GM21786 (cell line): Measurements from ENCODE around the gene UBASH3A.

Experiments used
- ATAC-seq: cut with Tn5 transposase; IDR thresholded peaks from one replicate; pipeline ENCODE4 v1.9.1; 2021; ENCODE audit not compliant: unreplicated experiment

UBASH3A gene

DNA sequence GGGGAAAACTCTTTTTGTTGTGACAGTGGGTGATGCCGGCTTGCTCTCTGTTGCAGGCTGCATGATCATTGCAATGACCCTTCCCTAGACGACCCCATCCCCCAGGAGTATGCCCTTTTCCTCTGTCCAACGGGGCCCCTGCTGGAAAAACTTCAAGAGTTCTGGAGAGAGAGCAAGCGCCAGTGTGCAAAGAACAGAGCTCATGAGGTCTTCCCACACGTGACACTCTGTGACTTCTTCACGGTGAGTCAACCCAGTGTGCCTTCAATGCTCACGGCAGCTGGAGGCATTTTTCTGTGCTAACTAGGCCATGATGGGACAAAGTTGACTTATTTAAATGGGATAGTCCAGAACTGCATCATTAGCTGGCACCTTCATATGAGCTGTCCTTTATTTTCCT, 5.7 kb downstream of the UBASH3A start:
- no peak for ATAC-seq

DNA sequence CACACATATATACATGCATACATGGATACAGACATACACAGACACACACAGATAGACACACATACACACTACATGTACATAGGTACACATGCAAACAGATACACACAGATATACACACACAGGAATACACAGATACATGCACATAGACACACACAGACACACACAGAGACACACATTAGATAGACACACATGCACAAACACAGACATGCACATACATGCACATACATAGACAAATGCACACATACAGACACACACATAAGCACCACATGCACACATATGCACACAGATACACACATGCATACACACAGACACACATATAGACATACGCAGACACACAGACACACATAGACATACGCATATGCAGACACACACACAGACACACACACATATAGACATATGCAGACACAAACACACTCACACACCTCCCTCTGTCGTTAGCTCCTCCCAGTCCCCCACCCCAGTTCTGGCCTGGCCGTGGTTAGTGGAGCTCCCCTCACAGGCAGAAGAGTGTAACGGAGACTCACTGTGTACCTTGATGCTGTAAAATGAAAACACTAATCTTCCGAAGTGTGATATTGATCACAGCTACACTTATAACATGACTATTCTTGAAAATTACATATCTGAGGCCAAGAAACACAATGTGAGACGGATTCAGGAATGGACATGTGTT, 7.6 kb downstream of the UBASH3A start:
- no peak for ATAC-seq

DNA sequence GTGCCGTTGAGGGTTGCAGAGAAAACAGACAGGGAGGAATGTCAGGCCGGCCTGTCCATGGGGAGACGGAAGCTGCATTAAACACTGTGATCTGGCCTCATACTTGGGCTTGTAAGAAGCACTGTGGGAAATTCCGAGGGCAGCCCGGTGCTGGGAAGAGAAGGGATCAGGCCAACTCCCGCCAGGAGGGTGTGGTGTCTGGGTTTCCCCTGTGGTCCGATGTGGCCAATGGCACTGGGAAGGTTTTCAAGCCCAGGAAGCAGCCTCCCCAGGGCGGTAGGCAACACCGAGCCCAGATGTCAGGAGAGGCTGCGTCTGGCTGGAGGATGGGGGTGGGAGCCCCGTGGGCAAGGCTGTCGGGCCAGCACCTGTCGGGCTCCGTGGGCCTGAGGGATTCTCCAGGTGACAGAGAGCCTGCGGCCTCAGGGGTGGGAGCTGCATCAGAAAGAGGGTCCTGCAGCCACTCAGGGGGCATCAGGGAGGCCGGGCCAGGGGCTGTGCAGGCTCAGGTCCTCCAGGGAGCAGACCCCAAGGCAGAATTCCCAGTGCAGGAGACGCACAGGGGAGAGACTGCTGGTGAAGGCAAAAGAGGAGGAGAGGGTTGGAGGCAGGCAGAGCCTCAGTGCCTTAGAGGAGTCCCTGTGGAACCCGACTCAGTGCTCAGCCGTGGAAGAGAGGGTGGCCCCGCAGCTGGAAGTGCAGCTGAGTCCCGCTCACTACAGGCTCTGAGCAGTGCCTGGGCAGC, 8.4 kb downstream of the UBASH3A start:
- no peak for ATAC-seq

DNA sequence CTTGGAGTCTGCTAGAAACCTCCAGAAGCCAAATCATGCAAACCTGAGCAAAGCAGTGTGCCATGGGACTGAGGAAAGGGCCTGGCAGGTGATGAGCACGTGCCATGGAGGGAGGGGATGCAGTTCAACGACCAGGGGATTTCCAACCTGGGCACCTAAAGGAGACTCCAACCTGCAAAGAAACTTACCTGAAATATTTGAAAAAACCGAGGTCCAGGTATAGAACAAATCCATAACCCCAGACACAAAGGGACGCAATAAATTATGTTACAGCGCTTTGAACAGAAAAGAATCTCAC, 8.9 kb downstream of the UBASH3A start:
- ATAC-seq = no peak

DNA sequence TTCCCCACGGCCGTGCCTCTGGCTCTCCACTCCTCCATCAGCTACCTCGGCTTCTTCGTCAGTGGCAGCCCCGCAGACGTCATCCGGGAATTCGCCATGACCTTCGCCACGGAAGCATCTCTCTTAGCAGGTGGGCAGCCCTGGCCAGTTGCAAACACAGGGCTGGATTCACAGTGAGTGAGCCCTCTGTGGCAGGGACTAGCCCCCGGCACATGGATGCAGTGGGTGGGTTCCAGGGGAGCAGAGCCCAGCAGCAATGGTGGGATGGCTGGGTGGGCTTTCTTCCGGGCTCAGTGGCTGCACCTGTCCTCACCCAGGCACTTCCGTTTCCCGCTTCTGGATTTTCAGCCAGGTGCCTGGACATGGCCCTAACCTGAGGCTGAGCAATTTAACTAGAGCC, 9.4 kb downstream of the UBASH3A start:
- ATAC-seq = no peak

DNA sequence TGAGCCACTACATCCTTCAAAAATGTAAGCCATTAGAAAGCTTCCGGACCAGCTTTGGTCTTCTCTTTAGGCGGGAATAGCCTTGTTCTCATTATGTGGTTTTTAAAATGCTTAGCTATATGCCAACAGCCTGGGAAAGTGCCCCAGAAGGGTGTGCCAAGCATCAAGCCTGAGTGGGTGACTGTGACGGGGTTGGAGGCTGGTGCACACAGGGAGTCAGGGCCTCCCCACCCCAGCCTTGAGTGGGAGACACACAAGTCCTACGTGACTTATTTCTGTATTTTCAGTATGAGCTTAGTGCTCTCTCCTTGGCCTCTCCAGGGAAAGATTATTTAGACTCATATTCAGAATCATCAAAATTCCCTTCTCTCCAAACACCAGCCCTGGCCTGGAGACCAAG, 9.8 kb downstream of the UBASH3A start:
- no peak for ATAC-seq

DNA sequence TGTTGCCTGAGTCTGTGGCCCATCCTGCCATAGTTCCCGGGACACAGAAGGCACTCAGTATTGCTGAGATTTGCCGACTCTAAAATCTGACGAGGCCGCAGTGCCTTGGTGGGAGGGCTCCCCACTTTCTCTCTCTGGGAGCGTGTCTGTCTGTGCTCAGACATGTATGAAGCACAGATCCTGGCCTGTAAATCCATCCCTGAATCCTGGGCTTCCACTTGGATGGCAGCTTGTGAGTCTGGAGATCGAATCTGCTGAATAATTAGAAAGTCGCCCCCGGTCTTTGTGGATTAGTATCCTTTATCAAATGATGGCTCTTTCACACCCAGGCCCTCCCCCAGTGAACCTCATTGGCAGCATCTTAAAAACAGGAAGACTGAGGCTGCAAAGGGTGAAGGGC, 10.4 kb downstream of the UBASH3A start:
- no peak for ATAC-seq

DNA sequence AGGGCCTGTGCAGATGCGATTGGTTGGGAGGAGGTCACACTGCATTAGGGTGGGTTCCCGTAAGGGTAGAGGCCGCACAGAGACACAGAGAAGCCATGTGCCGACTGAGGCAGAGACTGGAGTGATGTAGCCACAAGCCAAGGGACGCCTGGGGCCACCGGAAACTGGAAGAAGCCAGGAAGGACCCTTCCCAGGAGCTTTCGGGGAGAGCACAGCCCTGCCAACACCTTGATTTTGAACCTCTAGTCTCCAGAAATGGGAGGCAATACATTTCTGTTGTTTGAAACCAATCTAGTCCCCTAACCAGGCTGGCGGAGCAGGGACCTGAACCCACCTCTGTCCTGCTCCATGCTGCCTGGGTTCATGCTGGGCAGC, 10.8 kb downstream of the UBASH3A start:
- no peak for ATAC-seq

DNA sequence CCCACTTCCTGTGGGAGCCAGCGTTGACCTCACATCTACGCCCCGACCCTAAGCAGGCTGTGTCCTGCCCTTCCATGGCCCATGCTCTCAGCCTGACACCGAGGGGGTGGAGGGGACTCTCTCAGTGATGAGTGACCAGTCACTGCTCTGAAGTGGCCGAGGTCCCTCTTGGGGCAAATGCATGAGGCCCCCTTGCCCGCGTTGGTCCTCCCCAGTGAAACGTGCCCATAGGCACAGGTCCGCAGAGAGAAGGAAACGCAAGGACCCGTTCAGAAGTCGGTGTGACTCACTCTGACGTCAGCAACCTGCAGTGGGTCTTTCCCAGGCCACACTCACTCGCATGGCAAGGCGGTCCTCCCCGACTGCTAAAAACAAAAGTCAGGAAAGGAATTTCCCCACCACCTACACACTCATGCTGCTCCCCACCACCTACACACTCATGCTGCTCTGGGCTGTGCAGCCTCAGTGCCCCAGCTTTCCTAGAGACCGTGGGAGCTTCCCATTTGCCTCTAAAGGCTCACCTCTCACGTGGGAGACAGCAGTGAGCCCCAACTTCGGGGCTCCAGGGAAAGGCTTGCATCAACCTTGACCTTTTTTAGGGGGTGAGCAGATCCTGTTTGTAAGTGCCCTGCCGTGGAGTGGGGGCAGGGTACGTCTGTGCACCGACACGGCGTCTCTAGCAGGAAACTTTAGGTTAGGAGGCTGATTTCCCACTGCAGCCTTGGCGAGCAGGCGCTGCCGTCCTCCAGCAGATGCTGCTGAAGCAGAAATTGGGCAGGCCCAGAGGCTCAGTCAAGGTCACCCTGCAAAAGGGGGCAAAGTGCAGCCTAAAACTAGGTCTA, 11.4 kb downstream of the UBASH3A start:
- peak; percentile 67 for ATAC-seq

DNA sequence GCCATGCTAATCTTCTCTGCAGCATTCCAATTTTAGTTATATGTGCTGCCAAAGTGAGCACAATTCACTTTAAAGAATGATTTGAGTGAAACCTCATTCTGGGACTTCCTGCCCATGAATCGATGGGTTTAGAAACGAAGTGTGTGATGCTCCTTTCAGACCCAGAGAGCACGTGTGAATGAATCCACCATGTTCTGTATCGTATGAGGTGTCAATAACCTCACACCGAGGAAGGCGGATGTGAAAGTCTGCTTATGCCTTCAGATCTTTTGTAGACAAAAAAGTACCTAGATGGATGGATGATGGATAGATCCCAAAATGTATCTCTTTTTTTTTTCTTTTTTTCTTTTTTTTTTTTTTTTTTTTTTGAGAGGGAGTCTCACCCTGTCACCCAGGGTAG, 13.8 kb downstream of the UBASH3A start:
- ATAC-seq = no peak

DNA sequence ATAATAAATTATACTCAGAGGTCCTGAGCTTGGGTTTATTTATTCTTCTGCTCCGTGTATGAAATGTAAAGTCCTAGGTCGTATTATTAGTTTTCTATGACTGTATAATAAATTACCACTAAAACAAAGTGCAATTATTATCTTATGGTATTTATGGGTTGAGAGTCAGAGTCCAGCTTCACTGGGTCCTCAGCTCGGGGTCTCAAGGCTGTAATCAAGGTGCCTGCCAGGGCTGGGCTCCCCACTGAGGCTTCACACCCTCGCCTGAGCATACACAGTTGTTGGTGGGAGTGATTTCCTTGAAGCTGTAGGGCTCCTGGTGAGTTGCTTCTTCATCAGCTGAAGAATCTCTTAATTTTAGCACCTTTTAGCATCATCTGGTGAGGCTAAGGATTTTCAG, 15.2 kb downstream of the UBASH3A start:
- no peak for ATAC-seq

DNA sequence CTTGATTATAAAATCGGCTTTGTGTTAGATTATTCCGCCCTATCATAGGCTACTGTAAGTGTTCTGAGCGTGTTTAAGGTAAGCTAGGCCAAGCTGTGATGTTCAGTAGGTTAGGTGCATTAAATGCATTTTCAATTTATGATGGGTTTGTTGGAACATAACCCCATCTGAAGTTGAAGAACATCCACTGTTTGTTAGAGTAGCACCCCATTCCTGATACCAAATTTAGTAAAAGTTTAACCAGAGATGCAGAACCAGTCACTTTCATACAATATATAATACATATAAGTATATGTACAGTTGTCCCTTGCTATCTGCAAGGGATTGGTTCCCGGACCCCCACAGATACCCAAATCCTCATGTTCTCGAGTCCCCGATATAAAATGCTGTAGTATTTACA, 16.1 kb downstream of the UBASH3A start:
- no peak for ATAC-seq

DNA sequence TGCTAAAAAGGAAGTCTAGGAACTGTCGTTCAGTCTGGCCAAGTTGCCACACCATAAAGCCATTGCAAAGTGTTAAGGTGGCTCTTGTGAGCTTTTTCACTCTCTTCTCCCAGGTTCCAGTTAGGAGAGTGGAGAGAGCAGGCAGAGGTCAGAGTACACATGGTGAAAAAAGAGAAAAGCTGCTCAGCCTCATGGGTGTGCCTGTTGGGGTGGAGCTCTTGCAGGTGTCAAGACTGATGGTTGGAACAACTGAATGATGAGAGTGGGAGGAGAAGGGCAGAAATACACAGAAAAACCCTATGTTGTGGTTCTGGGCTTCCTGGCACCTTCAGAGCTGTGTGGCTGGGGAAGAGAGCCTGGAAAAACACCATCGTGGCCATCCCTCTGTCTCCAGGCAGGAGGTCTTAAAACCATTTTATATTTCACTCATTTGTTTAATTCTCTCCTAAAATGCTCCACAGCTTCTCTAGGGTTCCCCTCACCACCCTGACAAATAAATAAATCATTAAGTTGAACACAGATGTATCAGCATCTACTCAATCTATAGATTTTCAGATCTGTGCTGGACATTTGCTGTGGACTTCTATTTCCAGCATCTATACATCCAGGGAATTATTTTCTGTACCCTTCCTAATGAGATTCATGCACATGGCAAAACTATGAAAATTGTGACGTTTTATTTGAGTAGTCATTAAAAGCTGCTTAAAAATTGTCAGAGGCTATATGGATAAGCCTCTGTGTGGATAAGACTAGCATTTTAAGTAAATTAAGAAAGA, 17.5 kb downstream of the UBASH3A start:
- ATAC-seq = no peak

DNA sequence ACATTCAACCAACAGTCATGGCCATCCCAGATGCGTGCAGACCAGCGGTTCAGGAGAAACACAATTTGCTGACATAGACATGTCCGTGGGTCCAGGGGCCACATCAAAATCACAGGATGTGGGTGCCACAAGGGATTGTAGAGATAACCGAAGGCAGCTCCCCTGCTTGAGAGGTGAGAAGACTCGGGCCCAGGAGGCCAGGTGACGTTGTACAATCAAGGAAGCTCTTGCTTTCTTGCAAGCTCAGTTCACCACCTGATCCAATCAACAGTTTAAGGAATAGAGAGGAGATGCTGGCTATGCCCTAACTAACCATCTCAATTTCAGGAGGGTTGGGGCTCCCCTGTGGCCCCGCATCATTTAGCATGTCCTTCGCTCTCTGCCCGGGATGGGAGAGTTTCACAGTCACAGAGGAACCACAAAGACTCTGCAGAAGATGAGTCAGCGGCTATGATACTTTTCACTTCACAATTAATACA, 19.5 kb downstream of the UBASH3A start:
- ATAC-seq = peak; percentile 51

DNA sequence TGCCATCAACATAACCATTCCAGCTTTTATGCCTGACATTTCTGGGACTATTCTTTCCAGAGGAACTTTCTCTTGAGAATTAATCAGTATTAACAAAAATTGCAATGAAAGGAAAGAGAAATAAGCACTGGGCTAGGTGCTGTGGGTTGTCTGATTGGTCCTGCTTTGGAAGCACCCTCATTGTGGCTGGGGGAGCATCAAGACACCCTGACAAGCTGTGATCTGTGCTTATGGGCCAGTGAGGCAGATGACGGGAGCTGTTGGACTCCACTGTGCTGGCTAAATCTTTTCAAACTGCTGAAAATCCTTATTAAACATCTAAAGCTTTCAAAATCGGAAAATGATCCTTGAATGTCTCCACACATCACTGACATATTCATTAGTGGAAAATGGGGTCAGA, 20.0 kb downstream of the UBASH3A start:
- ATAC-seq = peak; percentile 11

DNA sequence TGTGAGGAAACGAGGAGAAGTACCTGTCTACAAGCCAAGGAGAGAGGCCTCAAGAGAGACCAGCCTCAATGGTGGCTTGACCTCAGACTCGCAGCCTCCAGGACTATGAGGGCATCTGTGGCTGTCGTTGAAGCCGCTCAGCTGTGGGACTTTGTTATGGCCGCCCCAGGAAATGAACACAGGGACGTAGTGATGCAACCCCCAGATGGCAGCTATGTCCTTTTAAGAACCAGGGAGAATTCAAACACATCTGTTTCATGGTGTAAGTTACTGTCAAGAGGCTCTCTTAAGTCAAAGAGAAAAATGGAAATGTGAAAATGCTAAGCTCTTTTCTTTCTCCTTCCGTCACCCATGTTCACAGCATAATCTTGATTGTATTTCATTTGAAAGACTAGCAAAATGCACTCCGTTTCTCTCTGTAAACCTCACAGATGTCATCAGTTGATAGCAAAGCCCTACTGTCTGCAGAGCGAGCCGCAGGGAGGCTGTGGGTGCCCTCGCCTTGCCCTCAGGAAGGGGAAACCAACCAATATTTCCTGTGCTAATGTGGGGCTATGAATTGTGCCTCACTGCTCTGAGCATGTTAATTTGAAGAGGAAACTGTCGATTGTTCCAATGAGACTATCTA, 21.3 kb downstream of the UBASH3A start:
- no peak for ATAC-seq

DNA sequence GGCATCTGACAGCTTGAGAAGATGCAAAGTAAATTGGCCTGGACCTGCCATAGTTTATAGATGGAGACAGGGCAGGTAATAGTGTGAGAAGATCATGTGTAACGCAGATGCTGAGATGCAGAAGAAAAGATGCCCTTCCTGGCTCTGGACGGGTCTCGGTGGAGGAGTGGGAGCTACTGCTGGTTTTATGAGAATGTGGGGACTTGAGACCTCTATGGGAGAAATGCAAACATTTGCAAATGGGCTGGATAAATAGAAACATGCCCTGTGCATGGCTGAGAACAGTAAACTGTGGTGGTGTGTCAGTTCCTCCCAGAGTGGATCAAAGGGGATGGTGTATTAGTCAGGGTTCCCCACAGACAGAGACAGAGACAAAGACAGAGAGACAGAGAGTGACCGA, 21.9 kb downstream of the UBASH3A start:
- ATAC-seq = no peak

DNA sequence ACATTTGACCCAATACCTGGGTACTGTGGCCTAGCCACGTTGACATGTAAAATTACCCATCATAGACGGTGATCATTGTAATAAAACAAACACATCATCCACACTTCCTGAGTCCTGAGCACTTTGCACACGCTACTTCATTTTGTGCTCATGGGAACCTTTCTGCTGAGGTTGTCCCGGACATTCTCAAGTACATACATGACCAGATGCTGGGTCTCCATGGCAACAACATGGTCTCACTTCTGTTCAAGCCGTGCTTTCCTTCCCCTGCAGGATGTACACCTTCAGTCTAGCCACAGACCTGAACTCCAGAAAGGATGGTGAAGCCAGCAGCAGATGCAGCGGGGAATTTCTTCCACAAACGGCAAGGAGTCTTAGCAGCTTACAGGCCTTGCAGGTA, 22.7 kb downstream of the UBASH3A start:
- no peak for ATAC-seq

DNA sequence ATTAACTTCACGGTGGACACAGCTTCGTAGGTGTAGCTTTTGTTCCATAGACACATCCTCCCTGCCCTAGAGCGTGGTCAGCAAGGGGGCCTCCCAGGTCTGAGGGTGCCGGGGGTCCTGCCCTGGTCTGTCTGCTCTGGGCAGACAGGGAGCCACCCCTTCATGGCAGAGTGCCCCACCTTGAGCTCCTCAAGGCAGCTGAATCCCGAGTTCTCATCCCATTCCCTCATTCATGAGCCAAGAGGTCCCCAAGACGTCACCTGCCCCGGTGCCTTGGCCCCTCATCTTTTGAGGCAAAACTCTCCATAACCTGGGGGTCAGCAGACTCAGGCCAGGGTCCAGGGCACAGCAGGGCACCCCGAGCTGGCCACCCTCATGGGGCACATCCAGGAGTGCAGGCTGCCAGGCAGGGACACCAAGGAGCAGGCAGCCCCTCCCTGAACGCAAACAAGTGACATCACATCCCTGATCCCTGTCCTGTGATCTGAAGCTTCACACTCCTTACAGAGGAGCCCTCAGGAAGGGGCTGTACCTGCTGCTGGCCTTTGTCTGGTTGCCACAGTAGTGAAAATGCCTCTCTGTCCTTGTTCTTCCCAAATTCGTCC, 23.3 kb downstream of the UBASH3A start:
- no peak for ATAC-seq

DNA sequence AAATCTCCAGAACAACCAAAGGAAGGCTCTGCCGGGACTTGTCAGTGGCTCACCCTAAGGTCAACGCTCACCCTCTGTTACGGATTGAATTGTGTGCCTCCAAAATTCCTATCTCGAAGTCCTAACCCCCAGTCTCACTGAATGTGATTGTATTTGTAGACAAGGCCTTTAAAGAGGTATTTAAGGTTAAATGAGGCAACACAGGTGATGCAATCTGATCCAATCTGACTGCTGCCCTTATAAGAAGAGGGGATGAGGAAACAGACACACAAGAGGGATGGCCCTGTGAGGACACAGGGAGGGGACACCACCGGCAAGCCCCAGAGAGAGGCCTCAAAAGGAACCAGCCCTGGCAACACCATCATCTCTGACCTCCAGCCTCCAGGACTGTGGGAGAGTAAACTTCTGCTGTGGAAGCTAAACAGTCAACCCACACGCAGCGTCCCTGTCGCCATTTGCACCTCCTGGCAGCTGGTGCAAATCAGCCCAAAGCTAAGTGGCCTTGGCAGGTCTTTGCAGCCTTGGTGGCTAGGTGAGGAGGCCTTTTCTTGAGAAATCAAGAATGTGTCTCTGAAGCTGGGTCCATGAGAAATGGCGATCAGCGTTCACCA, 24.2 kb downstream of the UBASH3A start:
- no peak for ATAC-seq
